Smooth muscle cell (in vitro differentiated cells): ENCODE data around the gene YRDC. TPM values are rescaled to one million over a fixed set of nuclear protein-coding genes. Genes with fewer than 3 reads are reported as not detected.
"Not testable (repeated sequence)": the region's sequence is repeated elsewhere in the genome, so short reads cannot be mapped to it uniquely, and the experiment has no call there.

Source experiments
- DNase-seq: peaks from one replicate; lab custom pipeline; 2025; ENCODE audit not compliant: unreplicated experiment; lab: John Stamatoyannopoulos, UW
- H2AFZ ChIP-seq: fragments of 200-600 bp; sonication (generic); 2 replicates; pipeline ENCODE4 v1.6.0; 2016; ENCODE audit warnings: antibody characterized with exemption, low read depth, mild to moderate bottlenecking
- H3F3A ChIP-seq: fragments of 200-600 bp; sonication (generic); 2 replicates; pipeline ENCODE4 v1.6.0; 2017; ENCODE audit warnings: antibody characterized with exemption, low read depth
- H3K27ac ChIP-seq: fragments of 200-600 bp; sonication (generic); 2 replicates; pipeline ENCODE4 v1.5.1; 2016; ENCODE audit warnings: low read depth, mild to moderate bottlenecking
- H3K27me3 ChIP-seq: fragments of 200-600 bp; sonication (generic); 2 replicates; pipeline ENCODE4 v1.6.1; 2016; ENCODE audit warnings: low read depth, mild to moderate bottlenecking
- H3K36me3 ChIP-seq: fragments of 200-600 bp; sonication (generic); 2 replicates; pipeline ENCODE4 v1.5.1; 2016; ENCODE audit warnings: low read depth
- H3K4me1 ChIP-seq: fragments of 200-600 bp; sonication (generic); 2 replicates; pipeline ENCODE4 v1.5.1; 2016; ENCODE audit warnings: low read depth
- H3K4me2 ChIP-seq: fragments of 200-600 bp; sonication (generic); 2 replicates; pipeline ENCODE4 v1.6.0; 2016; ENCODE audit warnings: mild to moderate bottlenecking
- H3K4me3 ChIP-seq: fragments of 200-600 bp; sonication (generic); 2 replicates; pipeline ENCODE4 v1.5.1; 2016; ENCODE audit warnings: mild to moderate bottlenecking
- H3K79me2 ChIP-seq: fragments of 200-600 bp; sonication (generic); 2 replicates; pipeline ENCODE4 v1.6.0; 2016; ENCODE audit warnings: low read depth, mild to moderate bottlenecking
- H3K9ac ChIP-seq: fragments of 200-600 bp; sonication (generic); 2 replicates; pipeline ENCODE4 v1.6.0; 2016; ENCODE audit warnings: low read depth
- H3K9me3 ChIP-seq: fragments of 200-600 bp; sonication (generic); replicated peaks from 2 replicates; pipeline ENCODE4 v1.5.1; 2016; ENCODE audit warnings: low read depth
- H4K20me1 ChIP-seq: fragments of 200-600 bp; sonication (generic); 2 replicates; pipeline ENCODE4 v1.6.0; 2016; ENCODE audit warnings: low read depth
- CTCF ChIP-seq: fragments of 200-600 bp; sonication (generic); IDR thresholded peaks from 2 replicates; pipeline ENCODE4 v1.5.1; 2017; ENCODE audit warnings: borderline replicate concordance, mild to moderate bottlenecking, antibody characterized with exemption; ENCODE audit not compliant: insufficient read depth, poor library complexity, severe bottlenecking
- WGBS: methylation state at CpG from one replicate; pipeline ENCODE4 v1.1.7; 2016; ENCODE audit warnings: low lambda C conversion rate; 5-methylcytosine and 5-hydroxymethylcytosine counted together
- polyA plus RNA-seq: library from polyadenylated mRNA; unstranded; fragments of >200 nt; fragmentation: Nextera tagmentation; extraction: Ambion mirVana; gene quantifications from 2 replicates; pipeline ENCODE4 v1.2.1, GENCODE V29; 2016
- total RNA-seq: library from RNA; depleted of rRNA; stranded (reverse); fragments of >200 nt; gene quantifications from 2 replicates; pipeline ENCODE4 v1.2.3, GENCODE V29; 2014

YRDC gene
- total and polyA plus RNA-seq, 2 experiments from 2014 or later: 29.6 to 46.0 TPM

DNA sequence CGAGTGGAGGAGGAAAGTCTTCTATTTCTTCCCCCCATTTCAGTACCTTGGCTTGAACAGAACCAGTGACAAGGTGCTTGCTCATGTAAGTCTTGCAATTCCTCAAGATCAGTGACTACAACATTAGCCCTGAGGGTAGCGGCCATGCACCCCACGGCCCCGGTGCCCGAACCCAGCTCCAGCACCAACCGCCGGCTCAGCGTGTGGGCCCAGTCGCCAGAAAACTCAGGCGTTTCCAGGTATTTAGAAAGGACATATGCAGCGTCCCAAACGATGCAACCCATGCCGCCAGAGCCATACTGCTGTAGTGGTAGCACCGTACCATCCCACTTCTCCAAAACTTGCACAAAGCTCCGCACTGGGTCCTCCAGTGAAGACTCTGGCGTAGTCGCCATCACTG is 25.5 kb downstream of the YRDC start:
- WGBS: 81% methylated on average over 17 of the region's 17 CpGs
- peaks cover 17% of the 10 kb centered on the region for H3K27me3 ChIP-seq
- H3K36me3 ChIP-seq: no peaks in the 10 kb centered on the region
- H2AFZ ChIP-seq: no peak overlapping the region
- TF ChIP-seq CTCF: no peak
- H3K79me2 ChIP-seq: no peaks in the 10 kb centered on the region
- H4K20me1 ChIP-seq: no peaks in the 10 kb centered on the region
- DNase-seq: no peak
- H3K4me1 ChIP-seq: no peaks in the 10 kb centered on the region
- no peaks in the 10 kb centered on the region for H3K9me3 ChIP-seq
- no peak overlapping the region for H3K27ac ChIP-seq
- H3K4me3 ChIP-seq: no peak overlapping the region
- H3K9ac ChIP-seq: no peak overlapping the region
- H3F3A ChIP-seq: no peaks in the 10 kb centered on the region
- no peak overlapping the region for H3K4me2 ChIP-seq

GRCh38 chr1:37778654-37779053 is 29.4 kb downstream of the YRDC start:
- DNase-seq: no peak
- 92% methylated on average over 3 of the region's 3 CpGs for WGBS
- no peaks in the 10 kb centered on the region for H3F3A ChIP-seq
- H3K4me2 ChIP-seq: no peak overlapping the region
- no peak overlapping the region for H2AFZ ChIP-seq
- H3K9ac ChIP-seq: no peak overlapping the region
- H3K79me2 ChIP-seq: no peaks in the 10 kb centered on the region
- H3K27me3 ChIP-seq: no peaks in the 10 kb centered on the region
- no peak overlapping the region for H3K27ac ChIP-seq
- no peak overlapping the region for H3K4me3 ChIP-seq
- no peak for TF ChIP-seq CTCF
- H3K36me3 ChIP-seq: no peaks in the 10 kb centered on the region
- H3K4me1 ChIP-seq: no peaks in the 10 kb centered on the region
- no peaks in the 10 kb centered on the region for H3K9me3 ChIP-seq
- no peaks in the 10 kb centered on the region for H4K20me1 ChIP-seq

GRCh38 chr1:37776946-37777516 is 31.0 kb downstream of the YRDC start:
- Histone ChIP-seq H3K9ac (no peak overlapping the region), H3K4me3 (no peak overlapping the region), H3K4me2 (no peak overlapping the region), H3K27ac (no peak overlapping the region), H3K27me3 (no peaks in the 10 kb centered on the region), H4K20me1 (no peaks in the 10 kb centered on the region), H3K79me2 (no peaks in the 10 kb centered on the region), H3K36me3 (no peaks in the 10 kb centered on the region), H3K4me1 (no peaks in the 10 kb centered on the region), H3F3A (no peaks in the 10 kb centered on the region), H3K9me3 (no peaks in the 10 kb centered on the region), H2AFZ (no peak overlapping the region)
- no peak for DNase-seq
- WGBS: 61% methylated on average over 4 of the region's 4 CpGs
- TF ChIP-seq CTCF: no peak

- not testable (repeated sequence) for H3K36me3 ChIP-seq, H3K27ac ChIP-seq, DNase-seq, H3K9ac ChIP-seq, H3K9me3 ChIP-seq, H3K79me2 ChIP-seq, H2AFZ ChIP-seq, H3K4me2 ChIP-seq, H3F3A ChIP-seq, H4K20me1 ChIP-seq, H3K4me3 ChIP-seq, H3K4me1 ChIP-seq
- H3K27me3 ChIP-seq: peaks cover 46% of the 10 kb centered on the region
These were observed 36.6 kb downstream of the YRDC start for GRCh38 chr1:37771440-37771839.
